H1 (cell line): ENCODE data around the gene TPM2. TPM values are rescaled to one million over a fixed set of nuclear protein-coding genes. Genes with fewer than 3 reads are reported as not detected.

Source experiments
- CTCF ChIA-PET: fragments of 300-600 bp; sonication (Branson Sonifier 250); formaldehyde crosslinking; loops from one replicate; lab custom pipeline; 2021; ENCODE audit not compliant: partially characterized antibody; lab: Charles Lee
- POLR2A ChIA-PET: fragments of 300-600 bp; sonication (Branson Sonifier 250); formaldehyde crosslinking; loops from one replicate; lab custom pipeline; 2021; ENCODE audit warnings: inconsistent platforms; ENCODE audit not compliant: partially characterized antibody; lab: Charles Lee
- DNase-seq, 2 experiments: peaks; one replicate each; pipeline versions ENCODE4 v3.0.0 to v3.0.0-alpha.2; 2010 to 2022; ENCODE audit warnings: low spot score in 2 of 2, low read depth in 1 of 2, mixed read lengths in 1 of 2
- FAIRE-seq: peaks from 2 replicates; lab custom pipeline; 2011; peaks lifted over from hg19 to GRCh38; lab: Jason Lieb, UNC
- H2AFZ ChIP-seq: 2 replicates; pipeline ENCODE4 v1.8.1; 2012; ENCODE audit warnings: low read length, inconsistent platforms
- H2AK5ac ChIP-seq: 2 replicates; pipeline ENCODE4 v1.6.1; 2013; ENCODE audit warnings: low read depth, low read length
- H2BK120ac ChIP-seq: replicated peaks from 2 replicates; pipeline ENCODE3; 2013; ENCODE audit warnings: low read depth, low read length, inconsistent platforms
- H2BK12ac ChIP-seq: 2 replicates; pipeline ENCODE4 v1.6.1; 2013; ENCODE audit warnings: low read depth, low read length
- H2BK15ac ChIP-seq: 2 replicates; pipeline ENCODE4 v1.6.1; 2013; ENCODE audit warnings: low read length
- H2BK20ac ChIP-seq: 2 replicates; pipeline ENCODE4 v1.6.1; 2013; ENCODE audit warnings: low read length
- H2BK5ac ChIP-seq: 2 replicates; pipeline ENCODE4 v1.6.1; 2013; ENCODE audit warnings: low read depth, low read length
- H3K14ac ChIP-seq: 2 replicates; pipeline ENCODE4 v1.6.1; 2013; ENCODE audit warnings: inconsistent platforms; ENCODE audit not compliant: insufficient read length
- H3K18ac ChIP-seq: 2 replicates; pipeline ENCODE4 v1.6.1; 2013; ENCODE audit warnings: low read length; ENCODE audit errors: extremely low read depth
- H3K23ac ChIP-seq: 2 replicates; pipeline ENCODE4 v1.6.1; 2013; ENCODE audit warnings: inconsistent platforms; ENCODE audit not compliant: insufficient read length
- H3K23me2 ChIP-seq: 2 replicates; pipeline ENCODE4 v1.6.1; 2013; ENCODE audit warnings: low read depth, low read length
- H3K27ac ChIP-seq: 2 replicates; pipeline ENCODE4 v1.6.1; 2011; ENCODE audit warnings: low read depth, low read length, inconsistent platforms
- H3K27me3 ChIP-seq, 4 experiments: replicated peaks in 1 of 4; 1 replicate in 1 of 4; 2 replicates in 3 of 4; pipeline versions ENCODE4 v1.6.1 to v1.8.1; 2011 to 2013; ENCODE audit warnings: low read length in 3 of 4, mild to moderate bottlenecking in 3 of 4, inconsistent platforms in 2 of 4, mixed read lengths in 2 of 4, moderate library complexity in 1 of 4; ENCODE audit not compliant: control insufficient read depth in 3 of 4, insufficient read depth in 3 of 4; ENCODE audit errors: extremely low read depth in 1 of 4
- H3K36me3 ChIP-seq, 4 experiments: 2 replicates each; pipeline versions ENCODE4 v1.6.1 to v1.8.1; 2011 to 2013; ENCODE audit warnings: mild to moderate bottlenecking in 4 of 4, low read length in 3 of 4, moderate library complexity in 2 of 4, control low read depth in 1 of 4, inconsistent platforms in 1 of 4; ENCODE audit not compliant: insufficient read depth in 4 of 4, control insufficient read depth in 2 of 4
- H3K4ac ChIP-seq: replicated peaks from 2 replicates; pipeline ENCODE3; 2013; ENCODE audit warnings: low read length, low read depth, mixed read lengths, inconsistent platforms; ENCODE audit not compliant: insufficient read length
- H3K4me1 ChIP-seq, 4 experiments: replicated peaks in 1 of 4; 1 replicate in 1 of 4; 2 replicates in 3 of 4; pipeline versions ENCODE4 v1.6.1 to v1.8.1; 2011 to 2013; ENCODE audit warnings: low read length in 3 of 4, inconsistent platforms in 2 of 4, mixed read lengths in 1 of 4; ENCODE audit not compliant: insufficient read depth in 4 of 4, control insufficient read depth in 3 of 4
- H3K4me2 ChIP-seq, 2 experiments: 2 replicates each; pipeline versions ENCODE4 v1.6.1 to v1.8.1; 2011 to 2013; ENCODE audit warnings: low read depth in 2 of 2, low read length in 2 of 2, control low read depth in 1 of 2, inconsistent platforms in 1 of 2, mild to moderate bottlenecking in 1 of 2; ENCODE audit not compliant: insufficient read depth in 1 of 2
- H3K4me3 ChIP-seq, 4 experiments: fragments of 200-600, 300-600 bp in 1 of 4; sonication (generic), shearing (Covaris generic), sonication (Bioruptor Twin) in 1 of 4; 2 replicates each; pipeline versions ENCODE4 v1.5.1 to v1.8.1; 2011 to 2016; ENCODE audit warnings: low read length in 4 of 4, low read depth in 3 of 4, control low read depth in 2 of 4, inconsistent platforms in 2 of 4, mild to moderate bottlenecking in 2 of 4, mixed read lengths in 1 of 4, moderate library complexity in 1 of 4; ENCODE audit not compliant: insufficient read depth in 2 of 4; ENCODE audit errors: extremely low read depth in 1 of 4
- H3K56ac ChIP-seq: replicated peaks from 2 replicates; pipeline ENCODE3; 2013; ENCODE audit warnings: low read depth, mild to moderate bottlenecking, mixed read lengths, low read length, inconsistent platforms; ENCODE audit not compliant: insufficient read length
- H3K79me1 ChIP-seq: 2 replicates; pipeline ENCODE4 v1.6.1; 2013; ENCODE audit warnings: low read depth, low read length, control low read depth
- H3K79me2 ChIP-seq, 2 experiments: 2 replicates each; pipeline versions ENCODE4 v1.6.1 to v1.8.1; 2012 to 2013; ENCODE audit warnings: low read length in 2 of 2, mild to moderate bottlenecking in 2 of 2, inconsistent platforms in 1 of 2; ENCODE audit not compliant: insufficient read depth in 2 of 2, control insufficient read depth in 1 of 2
- H3K9ac ChIP-seq, 4 experiments: replicated peaks in 1 of 4; 1 replicate in 1 of 4; 2 replicates in 3 of 4; pipeline versions ENCODE4 v1.6.1 to v1.8.1; 2011 to 2013; ENCODE audit warnings: low read depth in 3 of 4, low read length in 3 of 4, control low read depth in 2 of 4, mild to moderate bottlenecking in 2 of 4, moderate library complexity in 2 of 4, inconsistent platforms in 1 of 4; ENCODE audit errors: extremely low read depth in 1 of 4
- H3K9me3 ChIP-seq, 2 experiments: 2 replicates each; pipeline versions ENCODE4 v1.6.1 to v1.8.1; 2012 to 2013; ENCODE audit warnings: mild to moderate bottlenecking in 2 of 2, moderate library complexity in 2 of 2, control low read depth in 1 of 2, inconsistent platforms in 1 of 2, low read depth in 1 of 2, low read length in 1 of 2, mixed read lengths in 1 of 2; ENCODE audit not compliant: insufficient read depth in 2 of 2
- H4K20me1 ChIP-seq, 2 experiments: replicated peaks in 1 of 2; 2 replicates each; pipeline versions ENCODE3 to v1.8.1; 2011 to 2013; ENCODE audit warnings: inconsistent platforms in 2 of 2, low read length in 2 of 2, mild to moderate bottlenecking in 1 of 2; ENCODE audit not compliant: insufficient read depth in 2 of 2, control insufficient read depth in 1 of 2
- H4K5ac ChIP-seq: 2 replicates; pipeline ENCODE4 v1.6.1; 2013; ENCODE audit warnings: low read length, low read depth, mixed read lengths, inconsistent platforms; ENCODE audit not compliant: insufficient read length
- H4K8ac ChIP-seq: 2 replicates; pipeline ENCODE4 v1.8.0; 2013; ENCODE audit warnings: mild to moderate bottlenecking, moderate library complexity, low read length, inconsistent platforms; ENCODE audit not compliant: insufficient read depth; ENCODE audit errors: extremely low read depth
- H4K91ac ChIP-seq: replicated peaks from 2 replicates; pipeline ENCODE3; 2013; ENCODE audit warnings: low read length, mixed read lengths, inconsistent platforms; ENCODE audit not compliant: insufficient read length
- CBX8 ChIP-seq: fragments of 300-800, 300-1000 bp; sonication (generic); IDR thresholded peaks from 2 replicates; pipeline ENCODE4 v1.7.1; 2016; ENCODE audit warnings: low read depth, low read length, borderline replicate concordance
- KDM5A ChIP-seq: fragments of 200-600 bp; IDR thresholded peaks from 2 replicates; pipeline ENCODE4 v1.7.1; 2012; ENCODE audit warnings: mild to moderate bottlenecking, low read length, inconsistent platforms, mixed read lengths
- NANOG ChIP-seq: IDR thresholded peaks from 2 replicates; pipeline ENCODE4 v1.6.1; 2011; ENCODE audit warnings: low read length, low read depth, mild to moderate bottlenecking, inconsistent platforms; ENCODE audit not compliant: insufficient read depth, poor library complexity, severe bottlenecking
- WGBS, 2 experiments: shearing (Covaris generic) in 1 of 2; methylation state at CpG; one replicate each; pipeline versions ENCODE4 v1.1.6 to v1.1.7; 2013 to 2015; ENCODE audit warnings: low lambda C conversion rate in 2 of 2, mixed read lengths in 2 of 2, inconsistent platforms in 1 of 2, low coverage in 1 of 2, missing lambda C conversion rate in 1 of 2; ENCODE audit not compliant: insufficient replicate concordance in 2 of 2, insufficient coverage in 1 of 2, insufficient read length in 1 of 2; ENCODE audit errors: extremely low coverage in 1 of 2, missing lambda C conversion rate in 1 of 2; 5-methylcytosine and 5-hydroxymethylcytosine counted together
- polyA plus RNA-seq, 7 experiments: library from polyadenylated mRNA; depleted of rRNA in 3 of 7; stranded (reverse) in 5 of 7; unstranded in 2 of 7; fragments of >200 nt in 5 of 7; fragments of 200-250 nt in 2 of 7; gene quantifications; 1 replicate in 5 of 7; 2 replicates in 1 of 7; 4 replicates in 1 of 7; pipeline versions ENCODE4 v1.2.1 to v1.2.3, GENCODE V29; 2011 to 2013; ENCODE audit warnings: missing spikeins in 2 of 7, mixed read lengths in 2 of 7
- total RNA-seq: library from RNA; stranded (reverse); fragmentation: NEBNext Ultra II Directional; extraction: Animal tissue kit (Norgen Biotek cat#: 25700); gene quantifications from 2 replicates; pipeline ENCODE4 v1.2.1, GENCODE V29; 2021

The TPM2 gene
- total and polyA plus RNA-seq, 2 of the 8 experiments (the other 6 are each of a cell fraction or from before 2014, with no cell fraction given), result 62.5 to 181 TPM

DNA sequence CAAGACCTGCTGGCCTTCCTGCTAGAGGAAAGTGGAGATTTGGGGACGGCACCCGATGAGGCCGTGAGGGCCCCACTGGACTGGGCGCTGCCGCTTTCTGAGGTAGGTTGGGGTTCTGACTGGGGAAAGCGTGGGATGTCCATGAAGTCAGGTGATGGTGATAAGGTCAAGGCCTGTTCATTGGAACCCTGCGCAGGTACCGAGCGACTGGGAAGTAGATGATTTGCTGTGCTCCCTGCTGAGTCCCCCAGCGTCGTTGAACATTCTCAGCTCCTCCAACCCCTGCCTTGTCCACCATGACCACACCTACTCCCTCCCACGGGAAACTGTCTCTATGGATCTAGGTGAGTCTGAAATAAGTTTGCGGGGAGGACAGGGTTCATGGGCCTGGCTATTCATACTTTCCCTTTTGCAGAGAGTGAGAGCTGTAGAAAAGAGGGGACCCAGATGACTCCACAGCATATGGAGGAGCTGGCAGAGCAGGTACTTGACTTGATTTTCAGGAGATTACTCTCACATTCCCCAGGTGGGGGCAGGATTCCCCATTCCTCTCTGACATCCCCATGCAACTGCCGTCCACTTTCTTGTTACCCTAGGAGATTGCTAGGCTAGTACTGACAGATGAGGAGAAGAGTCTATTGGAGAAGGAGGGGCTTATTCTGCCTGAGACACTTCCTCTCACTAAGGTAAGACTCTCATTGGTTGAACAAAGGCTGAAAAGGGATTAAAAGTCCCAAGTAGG lies 43.2 kb upstream of the TPM2 start:
- ChIA-PET POLR2A (interaction anchor here (0.5 to 11.1 kb wide), 26 partner anchors 8 to 1078 kb away, joined by 3 to 158 read pairs (median 4); partner anchors contain the start of genes ARHGEF39, CCDC107, GBA2 and HINT2), CTCF (interaction anchor here (0.8 to 16.0 kb wide), 18 partner anchors 8 to 121 kb away, joined by 3 to 198 read pairs (median 4); partner anchors contain the start of genes ARHGEF39, CCDC107, GBA2 and MSMP)
- Histone ChIP-seq H2BK15ac (no peak overlapping the region; the same call in 1 of the 2 replicates), H2BK5ac (peak overlapping the region; percentile 55; the same call in 1 of the 2 replicates), H3K18ac (no peak overlapping the region), H3K9me3 (no peaks in the 10 kb centered on the region), H4K8ac (no peak overlapping the region), H2BK12ac (no peak overlapping the region), H3K56ac (peak overlapping the region; percentile 3), H2BK20ac (no peak overlapping the region), H4K91ac (no peak overlapping the region), H3K36me3 (peaks cover 10 to 30% (median 21%) of the 10 kb centered on the region in 4 experiments), H3K79me2 (peaks cover 0 to 40% of the 10 kb centered on the region in 2 experiments), H3K4me2 (peak overlapping the region; percentile 92 to 94), H3K4me3 (peak overlapping the region; percentile 79 to 96 (median 90)), H3K27me3 (no peaks in the 10 kb centered on the region), H3K23ac (no peak overlapping the region), H4K5ac (no peak overlapping the region), H3K27ac (peak overlapping the region; percentile 55; the same call in 1 of the 2 replicates), H3K4ac (no peak overlapping the region), H3K14ac (no peak overlapping the region), H3K79me1 (peaks cover 13% of the 10 kb centered on the region), H3K23me2 (peaks cover 15% of the 10 kb centered on the region; the same call in 1 of the 2 replicates), H3K4me1 (peaks cover 18 to 35% (median 22%) of the 10 kb centered on the region in 4 experiments), H2BK120ac (no peak overlapping the region), H3K9ac (peak overlapping the region; percentile 52 to 72 (median 62)), H2AFZ (peak overlapping the region; percentile 60), H4K20me1 (peaks cover 2 to 9% of the 10 kb centered on the region in 2 experiments), H2AK5ac (no peak overlapping the region)
- FAIRE-seq (peak; percentile 36), DNase-seq (peak; percentile 56 to 65)
- WGBS, 2 experiments, result 5% methylated on average over 14 of the region's 14 CpGs; no CpG with 5 or more reads in 1 of the 2 experiments
- TF ChIP-seq NANOG, result peak; percentile 7
- TF ChIP-seq CBX8, result no peak
- no peak for TF ChIP-seq KDM5A
